ENCODE data around the gene ASTN2. TPM values are rescaled to one million over a fixed set of nuclear protein-coding genes. Genes with fewer than 3 reads are reported as not detected.
"Not testable (repeated sequence)": the region's sequence is repeated elsewhere in the genome, so short reads cannot be mapped to it uniquely, and the experiment has no call there.

Gene ASTN2
- total and polyA plus RNA-seq, 4 donors = 0.57 to 2.9 (median 1.4) TPM

DNA sequence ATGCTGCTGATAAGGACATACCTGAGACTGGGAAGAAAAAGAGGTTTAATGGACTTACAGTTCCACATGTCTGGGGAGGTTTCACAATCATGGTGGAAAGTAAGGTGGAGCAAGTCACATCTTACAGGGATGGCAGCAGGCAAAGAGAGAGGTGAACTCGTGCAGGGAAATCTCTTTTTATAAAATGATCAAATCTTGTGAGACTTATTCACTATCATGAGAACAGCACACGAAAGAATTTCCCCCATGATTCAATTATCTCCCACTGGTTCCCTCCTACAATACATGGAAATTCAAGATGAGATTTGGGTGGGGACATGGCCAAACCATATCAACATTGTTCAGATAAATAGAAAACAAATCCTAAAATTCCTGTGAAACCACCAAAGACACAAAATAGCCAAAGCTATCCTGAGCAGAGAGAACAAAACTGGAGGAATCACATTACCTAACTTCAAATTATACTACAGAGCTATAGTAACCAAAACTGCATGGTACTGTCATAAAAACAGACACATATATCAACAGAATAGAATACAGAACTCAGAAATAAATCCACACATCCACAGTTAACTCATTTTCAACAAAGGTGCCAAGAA, 958.3 kb downstream of the ASTN2 start:
- Histone ChIP-seq H3K9me3 (ENCODE audit: control insufficient read depth in 4 of 4, low read length in 3 of 4) (no peaks in the 10 kb centered on the region), H3K27ac (ENCODE audit: low read depth in 1 of 2, low read length in 2 of 2) (no peak overlapping the region), H3K27me3 (ENCODE audit: control insufficient read depth in 4 of 4, insufficient read depth in 4 of 4, low read length in 3 of 4) (no peaks in the 10 kb centered on the region), H3K36me3 (ENCODE audit: control insufficient read depth in 4 of 4, insufficient read depth in 3 of 4, low read depth in 1 of 4, low read length in 3 of 4) (no peaks in the 10 kb centered on the region), H3K4me3 (ENCODE audit: low read depth in 1 of 3, low read length in 3 of 3) (no peak overlapping the region), H3K9ac (ENCODE audit: low read depth in 1 of 2, low read length in 2 of 2) (no peak overlapping the region), H3K4me1 (ENCODE audit: control insufficient read depth in 4 of 4, insufficient read depth in 4 of 4, low read length in 3 of 4) (peaks cover 0 to 6% (median 0%) of the 10 kb centered on the region in 4 donors)
- 96% methylated on average over 2 of the region's 2 CpGs for WGBS
- DNase-seq (ENCODE audit: low spot score) = no peak
- no peak for TF ChIP-seq YY1 (IDR thresholded peaks at IDR 0.05)
- no peak for TF ChIP-seq JUND (IDR thresholded peaks at IDR 0.05)
- no peak for TF ChIP-seq GABPA (IDR thresholded peaks at IDR 0.05 in 1 of 2, conservative IDR thresholded peaks at IDR 0.05 in 1 of 2)
- TF ChIP-seq, protein P1, sequence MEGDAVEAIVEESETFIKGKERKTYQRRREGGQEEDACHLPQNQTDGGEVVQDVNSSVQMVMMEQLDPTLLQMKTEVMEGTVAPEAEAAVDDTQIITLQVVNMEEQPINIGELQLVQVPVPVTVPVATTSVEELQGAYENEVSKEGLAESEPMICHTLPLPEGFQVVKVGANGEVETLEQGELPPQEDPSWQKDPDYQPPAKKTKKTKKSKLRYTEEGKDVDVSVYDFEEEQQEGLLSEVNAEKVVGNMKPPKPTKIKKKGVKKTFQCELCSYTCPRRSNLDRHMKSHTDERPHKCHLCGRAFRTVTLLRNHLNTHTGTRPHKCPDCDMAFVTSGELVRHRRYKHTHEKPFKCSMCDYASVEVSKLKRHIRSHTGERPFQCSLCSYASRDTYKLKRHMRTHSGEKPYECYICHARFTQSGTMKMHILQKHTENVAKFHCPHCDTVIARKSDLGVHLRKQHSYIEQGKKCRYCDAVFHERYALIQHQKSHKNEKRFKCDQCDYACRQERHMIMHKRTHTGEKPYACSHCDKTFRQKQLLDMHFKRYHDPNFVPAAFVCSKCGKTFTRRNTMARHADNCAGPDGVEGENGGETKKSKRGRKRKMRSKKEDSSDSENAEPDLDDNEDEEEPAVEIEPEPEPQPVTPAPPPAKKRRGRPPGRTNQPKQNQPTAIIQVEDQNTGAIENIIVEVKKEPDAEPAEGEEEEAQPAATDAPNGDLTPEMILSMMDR (IDR thresholded peaks at IDR 0.05; ENCODE audit: low read depth, low read length, missing input control) = no peak
- no peak for TF ChIP-seq NR2F2 (IDR thresholded peaks at IDR 0.05)
- TF ChIP-seq FOXA1 (IDR thresholded peaks at IDR 0.05) = no peak
- no peak for TF ChIP-seq FOXA2 (IDR thresholded peaks at IDR 0.05)
- TF ChIP-seq RXRA (IDR thresholded peaks at IDR 0.05) = no peak
- TF ChIP-seq, protein P2, sequence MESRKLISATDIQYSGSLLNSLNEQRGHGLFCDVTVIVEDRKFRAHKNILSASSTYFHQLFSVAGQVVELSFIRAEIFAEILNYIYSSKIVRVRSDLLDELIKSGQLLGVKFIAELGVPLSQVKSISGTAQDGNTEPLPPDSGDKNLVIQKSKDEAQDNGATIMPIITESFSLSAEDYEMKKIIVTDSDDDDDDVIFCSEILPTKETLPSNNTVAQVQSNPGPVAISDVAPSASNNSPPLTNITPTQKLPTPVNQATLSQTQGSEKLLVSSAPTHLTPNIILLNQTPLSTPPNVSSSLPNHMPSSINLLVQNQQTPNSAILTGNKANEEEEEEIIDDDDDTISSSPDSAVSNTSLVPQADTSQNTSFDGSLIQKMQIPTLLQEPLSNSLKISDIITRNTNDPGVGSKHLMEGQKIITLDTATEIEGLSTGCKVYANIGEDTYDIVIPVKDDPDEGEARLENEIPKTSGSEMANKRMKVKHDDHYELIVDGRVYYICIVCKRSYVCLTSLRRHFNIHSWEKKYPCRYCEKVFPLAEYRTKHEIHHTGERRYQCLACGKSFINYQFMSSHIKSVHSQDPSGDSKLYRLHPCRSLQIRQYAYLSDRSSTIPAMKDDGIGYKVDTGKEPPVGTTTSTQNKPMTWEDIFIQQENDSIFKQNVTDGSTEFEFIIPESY (IDR thresholded peaks at IDR 0.05) = no peak
- TF ChIP-seq, protein P3, sequence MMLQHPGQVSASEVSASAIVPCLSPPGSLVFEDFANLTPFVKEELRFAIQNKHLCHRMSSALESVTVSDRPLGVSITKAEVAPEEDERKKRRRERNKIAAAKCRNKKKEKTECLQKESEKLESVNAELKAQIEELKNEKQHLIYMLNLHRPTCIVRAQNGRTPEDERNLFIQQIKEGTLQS (IDR thresholded peaks at IDR 0.05) = no peak
- TF ChIP-seq, protein P4, sequence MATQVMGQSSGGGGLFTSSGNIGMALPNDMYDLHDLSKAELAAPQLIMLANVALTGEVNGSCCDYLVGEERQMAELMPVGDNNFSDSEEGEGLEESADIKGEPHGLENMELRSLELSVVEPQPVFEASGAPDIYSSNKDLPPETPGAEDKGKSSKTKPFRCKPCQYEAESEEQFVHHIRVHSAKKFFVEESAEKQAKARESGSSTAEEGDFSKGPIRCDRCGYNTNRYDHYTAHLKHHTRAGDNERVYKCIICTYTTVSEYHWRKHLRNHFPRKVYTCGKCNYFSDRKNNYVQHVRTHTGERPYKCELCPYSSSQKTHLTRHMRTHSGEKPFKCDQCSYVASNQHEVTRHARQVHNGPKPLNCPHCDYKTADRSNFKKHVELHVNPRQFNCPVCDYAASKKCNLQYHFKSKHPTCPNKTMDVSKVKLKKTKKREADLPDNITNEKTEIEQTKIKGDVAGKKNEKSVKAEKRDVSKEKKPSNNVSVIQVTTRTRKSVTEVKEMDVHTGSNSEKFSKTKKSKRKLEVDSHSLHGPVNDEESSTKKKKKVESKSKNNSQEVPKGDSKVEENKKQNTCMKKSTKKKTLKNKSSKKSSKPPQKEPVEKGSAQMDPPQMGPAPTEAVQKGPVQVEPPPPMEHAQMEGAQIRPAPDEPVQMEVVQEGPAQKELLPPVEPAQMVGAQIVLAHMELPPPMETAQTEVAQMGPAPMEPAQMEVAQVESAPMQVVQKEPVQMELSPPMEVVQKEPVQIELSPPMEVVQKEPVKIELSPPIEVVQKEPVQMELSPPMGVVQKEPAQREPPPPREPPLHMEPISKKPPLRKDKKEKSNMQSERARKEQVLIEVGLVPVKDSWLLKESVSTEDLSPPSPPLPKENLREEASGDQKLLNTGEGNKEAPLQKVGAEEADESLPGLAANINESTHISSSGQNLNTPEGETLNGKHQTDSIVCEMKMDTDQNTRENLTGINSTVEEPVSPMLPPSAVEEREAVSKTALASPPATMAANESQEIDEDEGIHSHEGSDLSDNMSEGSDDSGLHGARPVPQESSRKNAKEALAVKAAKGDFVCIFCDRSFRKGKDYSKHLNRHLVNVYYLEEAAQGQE (IDR thresholded peaks at IDR 0.05) = no peak
- no peak for TF ChIP-seq RAD21 (IDR thresholded peaks at IDR 0.05)
- TF ChIP-seq SP1 (IDR thresholded peaks at IDR 0.05) = no peak
- TF ChIP-seq, protein P5, sequence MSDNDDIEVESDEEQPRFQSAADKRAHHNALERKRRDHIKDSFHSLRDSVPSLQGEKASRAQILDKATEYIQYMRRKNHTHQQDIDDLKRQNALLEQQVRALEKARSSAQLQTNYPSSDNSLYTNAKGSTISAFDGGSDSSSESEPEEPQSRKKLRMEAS (IDR thresholded peaks at IDR 0.05) = no peak
- TF ChIP-seq EGR1 (IDR thresholded peaks at IDR 0.05; ENCODE audit: low read depth in 2 of 2) = no peak
- TF ChIP-seq HNF4G (IDR thresholded peaks at IDR 0.05) = no peak

DNA sequence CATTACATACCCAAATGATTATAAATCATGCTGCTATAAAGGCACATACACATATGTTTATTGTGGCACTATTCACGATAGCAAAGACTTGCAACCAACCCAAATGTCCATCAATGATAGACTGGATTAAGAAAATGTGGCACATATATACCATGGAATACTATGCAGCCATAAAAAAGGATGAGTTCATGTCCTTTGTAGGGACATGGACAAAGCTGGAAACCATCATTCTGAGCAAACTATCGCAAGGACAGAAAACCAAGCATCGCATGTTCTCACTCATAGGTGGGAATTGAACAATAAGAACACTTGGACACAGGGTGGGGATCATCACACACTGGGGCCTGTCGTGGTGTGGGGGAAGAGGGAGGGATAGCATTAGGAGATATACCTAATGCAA, 960.3 kb downstream of the ASTN2 start:
- H3K36me3 ChIP-seq (ENCODE audit: control insufficient read depth in 4 of 4, insufficient read depth in 3 of 4, low read depth in 1 of 4, low read length in 3 of 4); H3K9ac ChIP-seq (ENCODE audit: low read depth in 1 of 2, low read length in 2 of 2): not testable (repeated sequence)

More for the DNA sequence above, 960.3 kb downstream of the ASTN2 start:
- not testable (repeated sequence) for H3K4me3 ChIP-seq (ENCODE audit: low read depth in 1 of 3, low read length in 3 of 3); H3K27ac ChIP-seq (ENCODE audit: low read depth in 1 of 2, low read length in 2 of 2); H3K9me3 ChIP-seq (ENCODE audit: control insufficient read depth in 4 of 4, low read length in 3 of 4); H3K27me3 ChIP-seq (ENCODE audit: control insufficient read depth in 4 of 4, insufficient read depth in 4 of 4, low read length in 3 of 4); H3K4me1 ChIP-seq (ENCODE audit: control insufficient read depth in 4 of 4, insufficient read depth in 4 of 4, low read length in 3 of 4); DNase-seq (ENCODE audit: low spot score)
- WGBS = 94% methylated on average over 4 of the region's 4 CpGs

Measured in liver (tissue), 9 donors.